ENCODE measurements around the gene TUBGCP6.
"Not testable (repeated sequence)": the region's sequence is repeated elsewhere in the genome, so short reads cannot be mapped to it uniquely, and the experiment has no call there.

The TUBGCP6 gene

DNA sequence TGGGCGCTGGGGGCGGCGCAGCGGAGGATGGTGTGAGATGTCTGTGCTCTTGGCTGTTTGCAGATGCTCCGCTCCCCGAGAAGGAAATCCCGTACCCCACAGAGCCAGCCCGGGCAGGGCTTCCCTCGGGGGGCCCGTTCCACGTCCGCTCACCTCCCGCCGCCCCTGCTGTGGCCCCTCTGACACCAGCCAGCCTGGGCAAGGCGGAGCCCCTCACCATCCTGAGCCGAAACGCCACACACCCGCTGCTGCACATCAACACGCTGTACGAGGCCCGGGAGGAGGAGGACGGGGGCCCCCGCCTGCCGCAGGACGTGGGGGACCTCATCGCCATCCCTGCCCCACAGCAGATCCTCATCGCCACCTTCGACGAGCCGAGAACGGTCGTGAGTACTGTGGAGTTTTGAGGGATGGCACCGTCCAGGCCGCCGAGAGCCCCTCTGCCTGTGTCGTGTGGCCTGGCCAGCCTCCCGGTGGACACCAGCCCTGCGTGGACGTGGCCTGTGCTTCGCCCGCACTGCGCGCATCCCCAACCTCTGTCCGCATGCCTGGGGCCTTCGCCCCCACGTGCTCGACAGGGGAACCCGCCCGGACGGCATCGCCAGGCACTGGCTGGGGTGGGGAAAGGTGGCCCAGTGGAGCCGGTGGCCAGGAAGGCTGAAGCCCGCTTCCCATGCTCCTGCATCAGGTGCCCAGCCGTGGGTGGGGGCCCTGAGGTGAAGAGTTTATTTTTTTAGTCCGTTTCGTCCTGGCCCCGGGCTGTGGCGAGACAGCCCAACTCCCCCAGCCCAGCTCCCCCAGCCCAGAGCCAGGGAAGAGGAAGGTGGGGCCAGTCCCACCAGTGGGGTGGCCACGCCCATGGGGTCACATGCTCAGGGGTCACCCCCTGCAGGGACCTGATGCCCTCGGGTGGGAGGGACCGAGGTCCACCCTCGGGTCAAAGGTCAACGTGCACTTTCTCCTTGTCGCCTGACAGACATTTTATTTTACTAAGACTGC lies 65.7 kb downstream of the TUBGCP6 start:
- no peak for DNase-seq

GRCh38 chr22:50178471-50178864 lies 66.4 kb downstream of the TUBGCP6 start:
- no peak for DNase-seq

GRCh38 chr22:50177537-50178470 lies 67.0 kb downstream of the TUBGCP6 start:
- no peak for DNase-seq

DNA sequence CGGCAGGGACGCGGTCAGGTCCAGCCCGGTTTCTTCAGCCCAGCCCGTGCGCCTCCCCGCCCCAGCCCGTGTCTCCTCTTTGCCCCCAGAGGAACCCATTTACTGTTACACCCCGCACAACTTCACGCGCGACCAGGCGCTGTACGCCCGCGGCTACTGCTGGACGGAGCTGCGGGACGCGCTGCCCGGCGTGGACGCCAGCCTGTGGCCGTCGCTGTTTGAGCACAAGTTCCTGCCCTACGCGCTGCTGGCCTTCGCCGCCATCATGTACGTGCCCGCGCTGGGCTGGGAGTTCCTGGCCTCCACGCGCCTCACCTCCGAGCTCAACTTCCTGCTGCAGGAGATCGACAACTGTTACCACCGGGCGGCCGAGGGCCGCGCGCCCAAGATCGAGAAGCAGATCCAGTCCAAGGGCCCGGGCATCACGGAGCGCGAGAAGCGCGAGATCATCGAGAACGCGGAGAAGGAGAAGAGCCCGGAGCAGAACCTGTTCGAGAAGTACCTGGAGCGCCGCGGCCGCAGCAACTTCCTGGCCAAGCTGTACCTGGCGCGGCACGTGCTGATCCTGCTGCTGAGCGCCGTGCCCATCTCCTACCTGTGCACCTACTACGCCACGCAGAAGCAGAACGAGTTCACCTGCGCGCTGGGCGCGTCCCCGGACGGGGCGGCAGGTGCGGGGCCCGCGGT lies 67.8 kb downstream of the TUBGCP6 start:
- no peak for DNase-seq

GRCh38 chr22:50175921-50176849 lies 68.6 kb downstream of the TUBGCP6 start:
- no peak for DNase-seq

DNA sequence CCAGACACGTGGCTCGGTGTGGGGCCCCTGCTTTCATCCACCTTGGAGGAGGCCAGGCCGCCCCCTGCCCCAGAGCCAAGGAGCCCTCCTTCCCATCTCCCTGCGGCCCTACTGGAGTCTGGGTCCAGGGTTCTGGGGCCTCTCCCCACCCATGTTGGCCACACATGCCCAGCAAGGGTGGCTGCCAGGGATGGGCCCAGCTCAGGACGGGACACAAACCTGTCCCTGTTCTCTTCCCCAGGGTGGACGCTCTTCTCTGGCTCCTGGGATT lies 69.7 kb downstream of the TUBGCP6 start:
- no peak for DNase-seq

- DNase-seq, result no peak
Measured at GRCh38 chr22:50174382-50175190, 70.2 kb downstream of the TUBGCP6 start.

- DNase-seq, result no peak
Measured at GRCh38 chr22:50173983-50174355, 70.9 kb downstream of the TUBGCP6 start.

GRCh38 chr22:50173311-50173982 lies 71.4 kb downstream of the TUBGCP6 start:
- no peak for DNase-seq

- DNase-seq, result no peak
Measured at GRCh38 chr22:50171965-50172421, 72.8 kb downstream of the TUBGCP6 start.

- DNase-seq, result no peak
Measured at GRCh38 chr22:50171319-50171964, 73.4 kb downstream of the TUBGCP6 start.

DNA sequence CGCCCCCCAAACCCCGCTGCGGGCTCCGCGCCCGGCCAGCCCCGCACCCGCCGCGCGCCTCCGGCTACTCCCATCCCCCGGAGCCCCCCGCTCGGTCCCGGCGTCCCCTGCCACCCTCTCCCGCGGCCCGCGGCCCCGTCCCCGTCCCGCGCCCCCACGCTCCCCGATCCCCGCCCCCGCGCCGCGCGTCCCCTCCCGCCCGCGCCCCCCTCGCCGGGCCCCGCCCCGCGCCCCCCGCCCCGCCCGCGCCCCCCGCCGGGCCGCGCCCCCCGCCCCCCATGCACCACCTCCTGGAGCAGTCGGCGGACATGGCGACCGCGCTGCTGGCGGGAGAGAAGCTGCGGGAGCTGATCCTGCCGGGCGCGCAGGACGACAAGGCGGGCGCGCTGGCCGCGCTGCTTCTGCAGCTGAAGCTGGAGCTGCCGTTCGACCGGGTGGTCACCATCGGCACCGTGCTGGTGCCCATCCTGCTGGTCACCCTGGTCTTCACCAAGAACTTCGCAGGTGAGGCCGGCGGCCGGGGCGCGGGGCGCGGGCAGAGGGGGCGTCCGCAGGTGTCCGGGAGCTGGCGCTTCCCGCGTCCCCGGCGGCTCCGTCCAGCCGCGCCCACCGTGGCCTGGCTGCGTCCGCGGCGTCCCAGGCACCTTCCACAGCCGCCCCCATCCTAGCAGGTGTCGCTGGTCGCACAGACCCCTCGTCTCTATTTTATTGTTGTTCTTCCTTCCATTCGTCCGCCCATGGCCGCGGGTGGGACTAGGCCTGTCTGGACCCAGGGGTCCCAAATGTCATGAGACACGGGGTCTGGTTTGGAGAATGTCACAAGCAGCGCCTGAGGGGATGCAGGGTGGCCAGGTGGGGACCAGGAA lies 74.1 kb downstream of the TUBGCP6 start, which contains the start of gene PANX2:
Gene PANX2 (plus strand): TSS at position 279 of the 866 bp plus-strand sequence. CDS start 0 bp downstream, at position 279.
- DNase-seq, result no peak

GRCh38 chr22:50169774-50170341 lies 75.0 kb downstream of the TUBGCP6 start:
- DNase-seq, result no peak

- no peak for DNase-seq
Measured at GRCh38 chr22:50169181-50169759, 75.6 kb downstream of the TUBGCP6 start.

DNA sequence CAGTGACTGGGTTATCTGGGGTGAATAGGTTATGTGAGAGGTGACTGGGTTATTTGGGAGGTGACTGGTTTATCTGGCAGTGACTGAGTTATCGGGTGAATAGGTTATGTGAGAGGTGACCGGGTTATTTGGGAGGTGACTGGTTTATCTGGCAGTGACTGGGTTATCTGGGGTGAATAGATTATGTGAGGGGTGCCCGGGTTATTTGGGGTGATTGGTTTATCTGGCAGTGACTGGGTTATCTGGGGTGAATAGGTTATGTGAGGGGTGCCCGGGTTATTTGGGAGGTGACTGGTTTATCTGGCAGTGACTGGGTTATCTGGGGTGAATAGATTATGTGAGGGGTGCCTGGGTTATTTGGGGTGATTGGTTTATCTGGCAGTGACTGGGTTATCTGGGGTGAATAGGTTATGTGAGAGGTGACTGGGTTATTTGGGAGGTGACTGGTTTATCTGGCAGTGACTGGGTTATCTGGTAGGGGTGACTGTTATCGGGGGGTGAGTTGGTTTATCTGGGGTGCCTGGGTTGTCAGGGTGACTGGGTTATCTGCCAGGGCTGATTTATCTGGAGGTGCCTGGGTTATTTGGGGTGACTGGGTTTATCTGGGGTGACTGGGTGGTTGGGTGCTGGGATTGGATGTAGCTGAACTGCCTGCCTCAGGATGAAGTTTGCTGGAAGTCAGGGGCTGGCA lies 76.2 kb downstream of the TUBGCP6 start:
- not testable (repeated sequence) for DNase-seq

- DNase-seq, result no peak
Measured at GRCh38 chr22:50167689-50168489, 76.9 kb downstream of the TUBGCP6 start.
